HG03025 (cell line): ENCODE data around the gene TNS1.

Experiments
- ATAC-seq: cut with Tn5 transposase; IDR thresholded peaks from one replicate; pipeline ENCODE4 v1.9.1; 2021; ENCODE audit warnings: mild to moderate bottlenecking, moderate library complexity; ENCODE audit not compliant: unreplicated experiment, low FRiP score

TNS1 gene

DNA sequence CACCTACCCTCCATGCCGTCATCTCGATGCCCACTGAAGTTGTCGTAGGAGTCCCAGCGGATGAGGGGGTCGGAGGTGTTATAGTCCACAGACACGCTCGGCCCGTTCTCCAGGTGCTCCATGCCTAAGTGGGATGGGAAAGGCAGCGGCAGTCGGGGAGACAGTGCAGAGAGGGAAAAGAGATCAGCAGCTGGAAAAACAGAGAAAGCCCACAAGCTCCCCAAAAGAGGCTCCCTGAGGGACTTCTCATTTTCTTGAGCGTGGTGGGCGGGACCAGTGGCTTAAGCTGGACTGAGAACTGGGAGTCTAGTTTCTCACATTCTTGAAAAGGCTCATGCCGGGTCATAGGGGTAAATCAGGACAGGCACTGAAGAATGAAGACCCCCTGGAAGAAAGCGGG lies 121.9 kb downstream of the TNS1 start:
- no peak for ATAC-seq

DNA sequence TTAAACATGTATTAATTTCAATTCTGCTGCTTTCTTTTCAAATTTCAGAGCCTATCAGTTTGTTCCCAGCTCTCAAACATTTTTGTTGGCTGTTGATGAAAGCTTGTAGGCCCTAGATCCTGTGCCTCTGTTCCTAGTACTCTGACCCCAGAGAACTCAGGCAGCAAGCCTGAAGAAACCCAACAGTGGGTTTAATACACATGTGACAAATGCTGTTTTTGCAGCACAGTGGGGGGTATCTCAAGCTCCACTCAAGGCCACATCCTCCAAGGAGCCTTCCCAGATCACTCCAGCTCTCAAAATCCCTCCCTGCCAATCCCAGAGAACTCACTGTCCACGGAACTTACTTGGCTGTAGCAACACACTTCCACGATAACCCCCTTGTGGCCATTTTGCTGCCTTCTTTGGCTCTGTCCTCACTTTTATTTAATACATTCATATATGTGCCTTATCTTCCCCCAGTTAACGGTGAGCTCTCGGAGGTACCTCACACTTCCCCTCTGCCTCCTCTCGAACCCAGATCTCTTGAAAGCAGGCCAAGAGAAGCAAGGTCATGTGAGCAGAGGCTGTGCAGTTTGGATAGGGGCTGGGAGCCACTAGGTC lies 122.4 kb downstream of the TNS1 start:
- no peak for ATAC-seq

DNA sequence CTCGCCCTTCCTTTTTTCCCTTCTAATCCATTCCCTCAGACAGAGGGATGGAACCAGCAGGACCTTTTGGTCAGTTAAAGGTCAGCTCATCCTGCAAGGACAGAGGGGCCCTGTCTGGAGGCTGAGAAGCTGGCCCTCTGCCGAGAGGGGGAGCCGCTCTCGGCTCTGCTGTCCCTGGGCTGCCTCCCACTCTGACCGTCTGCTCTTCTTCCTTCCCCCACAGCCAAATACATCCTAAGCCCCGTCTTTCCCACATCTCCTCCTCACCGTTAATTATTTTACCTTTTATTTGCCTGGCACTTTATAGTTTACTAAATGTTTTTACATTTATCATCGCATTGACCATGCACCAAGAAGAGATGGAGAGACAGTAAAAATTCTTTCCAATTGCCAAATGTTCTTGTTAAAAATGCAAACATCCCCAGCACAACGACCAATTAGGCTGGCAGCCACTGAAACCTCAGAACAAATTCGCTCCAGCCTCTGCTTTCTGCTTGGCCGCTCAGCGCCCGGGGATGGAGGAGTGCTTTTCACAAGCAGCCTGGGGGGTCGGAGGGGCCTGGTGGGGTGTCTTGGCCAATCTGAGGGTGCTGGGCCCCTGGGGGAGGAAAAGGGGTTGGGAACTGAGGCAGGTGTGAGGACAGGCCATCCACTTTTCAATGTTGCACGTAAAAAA lies 123.7 kb downstream of the TNS1 start:
- no peak for ATAC-seq

- ATAC-seq = no peak
Measured at GRCh38 chr2:217877866-217878265, 124.9 kb downstream of the TNS1 start.

DNA sequence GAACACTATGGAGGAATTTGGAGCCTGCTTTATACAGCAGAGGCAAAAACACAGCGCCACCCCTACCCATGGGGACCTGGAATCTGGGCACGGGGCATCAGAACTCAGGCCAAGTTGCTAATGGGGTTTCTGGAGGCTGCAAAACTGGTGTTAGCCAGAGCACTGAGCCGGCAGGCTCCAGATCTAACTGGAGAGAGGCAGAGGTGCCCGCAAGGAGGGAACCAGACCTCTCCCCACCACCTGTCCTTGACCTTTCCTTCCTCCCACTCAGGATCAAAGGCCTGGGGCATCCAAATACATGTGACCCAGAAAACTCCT lies 126.6 kb downstream of the TNS1 start:
- no peak for ATAC-seq

- ATAC-seq = no peak
Measured at GRCh38 chr2:217875556-217876252, 127.1 kb downstream of the TNS1 start.

DNA sequence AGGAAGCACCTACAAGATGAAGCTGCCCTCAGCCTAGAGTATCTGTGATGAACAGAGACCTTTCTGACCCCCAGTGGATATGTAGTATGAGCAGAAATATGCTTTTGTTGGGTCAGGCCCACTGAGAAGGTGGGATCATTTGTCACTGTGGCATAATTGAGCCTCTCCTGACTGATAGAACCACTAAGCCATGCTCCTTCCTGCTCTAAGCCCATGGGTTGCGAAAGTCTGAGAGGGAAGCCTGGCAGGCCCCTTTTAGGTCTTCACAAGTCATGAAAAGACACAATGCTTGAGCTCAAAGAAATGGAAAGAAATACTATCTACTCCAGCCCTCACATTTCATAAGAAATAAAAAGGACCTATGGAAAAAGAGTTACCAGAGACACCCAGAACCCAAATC lies 127.7 kb downstream of the TNS1 start:
- no peak for ATAC-seq

- no peak for ATAC-seq
Measured at GRCh38 chr2:217873371-217873770, 129.4 kb downstream of the TNS1 start.

DNA sequence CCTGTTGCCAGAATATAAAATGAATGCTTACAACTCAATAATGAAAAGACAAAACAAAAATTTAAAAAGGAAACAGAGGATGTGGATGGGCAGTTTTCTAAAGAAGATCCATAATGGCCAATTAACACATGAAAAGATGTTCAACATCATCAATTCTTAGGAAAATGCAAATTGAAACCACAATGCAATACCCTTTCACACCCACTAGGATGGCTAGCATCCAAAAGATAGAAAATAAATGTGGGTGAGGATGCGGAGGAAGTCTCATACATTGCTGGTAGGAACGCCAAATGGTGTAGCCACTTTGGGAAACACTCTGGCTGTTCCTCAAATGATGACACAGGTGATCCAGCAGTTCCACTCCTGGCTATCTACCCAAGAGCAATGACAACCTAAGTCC lies 130.5 kb downstream of the TNS1 start:
- no peak for ATAC-seq

DNA sequence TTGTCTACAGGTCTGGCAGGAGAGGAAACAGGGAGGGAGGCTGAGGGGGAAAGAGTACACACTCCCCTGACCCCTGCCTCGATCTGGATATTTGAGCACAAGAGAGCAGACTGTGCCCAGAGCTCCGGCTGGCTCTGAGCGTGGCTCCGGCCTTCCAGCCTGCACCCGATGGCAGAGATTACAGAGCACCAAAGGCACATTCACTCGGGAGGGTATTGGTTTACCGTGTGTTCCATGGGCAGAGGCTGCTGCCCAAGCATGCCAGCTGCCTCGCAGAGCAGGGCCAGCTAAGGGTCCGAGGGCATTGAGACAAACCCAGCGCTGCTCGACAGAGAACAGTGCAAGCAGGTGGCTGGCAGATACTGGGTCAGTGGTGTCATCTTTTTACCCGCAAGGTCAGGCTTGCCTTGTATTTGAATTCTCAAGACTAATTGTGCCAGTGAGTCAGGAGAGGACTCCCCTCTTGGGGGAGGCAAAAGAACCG lies 132.2 kb downstream of the TNS1 start:
- ATAC-seq = no peak

- no peak for ATAC-seq
Measured at GRCh38 chr2:217868911-217869334, 133.9 kb downstream of the TNS1 start.

GRCh38 chr2:217868265-217868892 lies 134.4 kb downstream of the TNS1 start:
- no peak for ATAC-seq

DNA sequence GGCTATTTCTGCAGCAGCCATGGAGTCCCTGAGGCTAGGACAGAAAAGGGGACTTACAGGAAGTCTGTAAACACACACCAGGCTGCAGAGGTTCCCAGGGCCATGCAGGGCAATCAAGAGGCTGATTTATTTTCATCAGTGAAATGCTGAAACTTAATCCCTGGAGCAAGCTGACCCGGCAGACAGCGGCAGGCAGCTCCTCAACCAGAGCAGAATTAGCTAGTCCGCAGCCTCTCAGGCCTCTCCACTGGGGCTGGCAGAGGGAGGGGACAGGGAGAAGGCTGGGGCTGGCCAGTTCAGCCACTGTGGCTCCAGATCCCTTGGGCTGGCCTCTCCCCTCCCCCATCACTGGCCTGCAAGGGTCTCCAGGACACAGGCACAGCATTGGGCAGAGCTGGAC lies 136.3 kb downstream of the TNS1 start:
- ATAC-seq = no peak

DNA sequence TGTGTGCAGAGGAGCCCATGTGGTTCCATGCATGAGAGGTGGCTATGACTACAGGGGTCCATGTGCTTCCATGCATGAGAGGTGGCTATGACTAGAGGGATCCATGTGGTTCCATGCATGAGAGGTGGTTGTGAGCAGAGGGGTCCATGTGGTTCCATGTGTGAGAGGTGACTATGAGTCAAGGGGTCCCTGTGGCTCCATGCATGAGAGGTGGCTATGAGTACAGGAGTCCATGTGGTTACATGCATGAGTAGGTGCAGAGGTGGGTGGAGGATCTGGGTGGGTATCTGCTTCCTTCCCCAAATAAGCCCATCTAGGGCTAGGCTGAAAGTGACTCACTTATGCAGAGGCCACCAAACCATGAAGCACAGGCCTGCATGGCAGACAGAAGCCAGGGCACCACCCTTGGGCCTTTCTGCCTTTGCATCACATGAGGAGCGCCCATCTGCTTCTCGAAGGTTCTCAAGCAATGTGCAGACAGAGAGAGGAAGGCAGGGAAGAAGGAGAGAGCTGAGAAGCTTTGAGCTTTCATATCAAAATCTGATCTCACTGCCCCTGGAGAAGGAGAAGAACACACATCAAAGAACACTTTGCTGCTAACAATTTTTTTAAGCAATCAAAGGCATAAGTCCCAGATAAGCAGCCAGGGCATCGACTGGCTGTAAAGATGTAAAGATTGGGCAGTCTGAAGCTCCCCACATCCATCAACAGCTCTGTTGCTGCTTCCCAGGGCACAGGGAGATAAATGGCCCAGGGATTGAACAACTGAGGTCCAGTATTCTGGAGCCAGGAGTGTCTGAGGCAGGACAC lies 137.6 kb downstream of the TNS1 start:
- ATAC-seq = peak; percentile 62

DNA sequence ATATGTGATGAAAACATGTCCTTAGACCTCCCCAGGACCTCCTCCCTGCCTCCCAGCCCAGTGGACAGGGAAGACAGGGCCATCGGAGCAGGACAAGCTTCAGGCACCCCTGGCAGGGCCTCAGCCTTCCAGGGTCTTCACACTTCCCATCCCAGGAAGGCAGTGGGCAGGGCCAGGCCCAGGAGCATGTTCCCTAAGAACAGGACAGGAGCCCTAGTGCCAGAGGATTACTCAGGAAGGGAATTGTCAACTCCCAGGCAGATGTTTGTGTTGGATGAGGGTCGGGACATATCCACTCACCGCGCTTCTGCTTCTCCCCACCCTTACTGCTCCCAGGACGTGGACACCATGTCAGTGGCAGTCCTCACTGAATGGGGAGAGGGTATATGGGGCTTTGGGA lies 138.9 kb downstream of the TNS1 start:
- ATAC-seq = no peak

DNA sequence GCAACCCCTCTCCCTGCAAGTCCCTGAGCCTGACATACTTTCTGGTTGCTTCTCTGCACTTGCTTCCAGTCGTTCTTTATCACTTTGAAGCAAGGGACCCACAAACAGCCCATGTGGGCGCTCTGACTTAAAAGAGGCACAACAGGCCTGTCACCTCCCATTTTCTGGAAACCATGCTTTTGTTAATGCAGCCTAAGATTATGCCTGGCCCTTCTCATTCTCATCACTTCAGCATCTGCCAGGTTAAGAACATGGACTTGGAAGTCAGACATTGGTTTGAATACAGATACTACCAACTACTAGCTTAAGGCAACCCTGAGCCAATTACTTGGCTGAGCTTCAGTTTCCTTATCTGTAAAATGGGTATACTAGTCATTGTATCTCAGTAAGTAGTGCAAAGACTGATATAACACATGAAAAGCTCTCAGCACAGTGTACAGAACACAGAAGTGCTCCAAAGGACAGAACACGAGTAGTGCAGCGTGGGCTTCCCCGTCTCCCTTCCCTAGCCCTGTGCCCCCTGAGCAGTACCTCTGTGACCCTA lies 141.4 kb downstream of the TNS1 start:
- no peak for ATAC-seq

GRCh38 chr2:217859926-217860325 lies 142.9 kb downstream of the TNS1 start:
- no peak for ATAC-seq

DNA sequence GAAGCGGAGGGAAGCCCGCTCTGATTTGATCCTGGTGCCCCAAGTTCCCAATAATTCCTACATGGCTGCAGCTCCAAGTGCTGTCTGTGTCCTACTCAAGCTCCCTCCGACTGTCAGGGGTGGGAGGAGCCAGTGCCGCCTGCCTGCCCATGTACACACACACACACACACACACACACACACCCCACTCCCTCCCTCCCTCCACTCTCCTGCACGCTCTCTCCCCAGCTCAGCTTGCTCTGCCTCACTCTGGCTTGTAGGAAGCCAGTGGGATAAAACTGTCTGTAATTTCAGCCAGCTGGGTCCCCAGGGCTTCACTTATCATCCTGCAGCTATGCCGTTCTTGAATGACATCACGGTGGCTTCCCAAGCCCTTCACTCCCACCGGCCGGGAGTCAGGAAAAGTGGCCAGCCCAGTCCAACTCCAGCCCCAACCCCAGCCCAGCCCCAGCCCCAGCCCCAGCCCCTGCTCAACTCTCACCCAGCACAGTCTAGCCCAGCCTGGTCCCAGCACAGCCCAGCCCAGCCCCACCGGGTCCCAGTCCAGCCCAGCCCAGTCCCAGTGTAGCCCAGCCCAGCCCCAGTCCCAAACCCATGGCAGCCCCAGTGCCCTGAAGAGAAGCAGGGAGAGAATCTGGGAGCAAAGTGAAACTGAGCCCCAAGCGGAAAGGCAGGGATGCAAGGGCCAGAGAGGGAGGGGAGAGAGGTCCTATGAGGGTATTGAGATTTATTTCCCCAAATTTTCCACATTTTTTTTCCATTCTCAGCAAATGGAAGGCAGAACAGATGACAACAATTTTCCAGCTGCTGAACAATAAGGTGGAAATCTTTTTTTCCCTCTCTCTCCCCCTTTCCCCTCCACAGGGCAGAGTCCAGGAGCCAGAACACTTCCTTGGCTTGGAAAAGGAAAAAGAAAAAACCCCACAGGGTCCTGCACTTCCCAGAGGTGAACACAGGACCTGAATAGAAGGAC lies 144.0 kb downstream of the TNS1 start:
- no peak for ATAC-seq
